Measurements from ENCODE around the gene ACR.
"Not testable (repeated sequence)": the region's sequence is repeated elsewhere in the genome, so short reads cannot be mapped to it uniquely, and the experiment has no call there.

Gene ACR

DNA sequence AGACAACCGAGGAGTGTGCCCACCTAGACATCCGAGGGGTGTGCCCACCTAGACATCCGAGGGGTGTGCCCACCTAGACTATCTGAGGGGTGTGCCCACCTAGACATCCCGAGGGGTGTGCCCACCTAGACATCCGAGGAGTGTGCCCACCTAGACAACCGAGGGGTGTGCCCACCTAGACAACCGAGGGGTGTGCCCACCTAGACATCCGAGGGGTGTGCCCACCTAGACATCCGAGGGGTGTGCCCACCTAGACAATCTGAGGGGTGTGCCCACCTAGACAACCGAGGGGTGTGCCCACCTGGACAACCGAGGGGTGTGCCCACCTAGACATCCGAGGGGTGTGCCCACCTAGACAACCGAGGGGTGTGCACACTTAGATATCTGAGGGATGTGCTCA lies 10.6 kb downstream of the ACR start:
- not testable (repeated sequence) for H2AFZ ChIP-seq (ENCODE audit: insufficient read depth, low read length, poor library complexity); H3K9me3 ChIP-seq (ENCODE audit: insufficient read depth, low read depth, low read length); H3K27ac ChIP-seq (ENCODE audit: low read depth, low read length)

DNA sequence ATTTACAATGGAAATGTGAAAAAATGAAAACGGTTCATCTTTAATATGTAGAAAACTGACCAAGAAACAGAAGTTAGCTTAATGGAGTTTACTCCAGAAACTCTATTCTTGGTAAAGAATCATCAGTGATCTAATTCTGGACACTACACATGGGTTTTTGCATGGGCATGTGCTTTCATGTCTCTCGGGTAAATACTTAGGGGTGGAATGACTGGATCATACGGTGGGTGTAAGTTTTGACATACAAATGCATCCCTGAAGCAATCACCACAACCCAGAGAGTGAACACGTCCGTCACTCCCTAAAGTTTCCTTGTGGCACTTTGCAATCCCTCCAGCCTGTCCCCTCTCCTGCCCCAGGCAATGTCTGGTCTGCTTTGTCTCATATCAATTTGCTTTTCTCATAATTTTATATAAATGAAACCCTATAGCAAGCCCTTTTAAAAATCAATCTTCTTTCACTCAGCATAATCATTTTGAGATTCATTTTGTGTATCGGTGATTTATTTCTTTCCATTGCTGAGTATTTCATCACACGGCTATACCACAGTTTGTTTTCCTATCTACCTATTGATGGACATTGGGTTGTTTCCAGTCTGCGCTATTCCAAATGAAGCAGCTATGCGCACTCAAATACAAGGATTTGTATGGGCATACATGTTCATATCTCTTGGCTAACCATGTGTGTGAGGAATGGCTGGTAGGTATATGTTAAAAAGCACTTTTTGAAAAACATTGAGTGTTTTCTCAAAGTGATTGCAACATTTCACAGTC lies 11.5 kb downstream of the ACR start:
- H4K91ac ChIP-seq (ENCODE audit: low read depth, low read length); H2BK5ac ChIP-seq (ENCODE audit: low read depth, low read length, poor library complexity); H3K27me3 ChIP-seq (ENCODE audit: insufficient read depth, low read length); H3K9me3 ChIP-seq (ENCODE audit: insufficient read depth, low read depth, low read length); H4K8ac ChIP-seq (ENCODE audit: low read depth, low read length); H3K79me1 ChIP-seq (ENCODE audit: low read length); H3K14ac ChIP-seq (ENCODE audit: low read length); H2BK12ac ChIP-seq (ENCODE audit: low read length); H3K23ac ChIP-seq (ENCODE audit: low read length); H3K18ac ChIP-seq (ENCODE audit: low read length); H2AK5ac ChIP-seq (ENCODE audit: low read length); H3K4me1 ChIP-seq (ENCODE audit: control insufficient read depth in 1 of 2, insufficient read depth in 2 of 2, low read length in 2 of 2); H2BK120ac ChIP-seq (ENCODE audit: insufficient read depth, low read length, poor library complexity); H3K4ac ChIP-seq (ENCODE audit: low read depth, low read length); H3K79me2 ChIP-seq (ENCODE audit: control insufficient read depth, insufficient read depth, low read length, poor library complexity); DNase-seq; H4K12ac ChIP-seq (ENCODE audit: low read depth, low read length); H3K4me3 ChIP-seq (ENCODE audit: low read depth, low read length); H3K4me2 ChIP-seq (ENCODE audit: low read length); H3K9ac ChIP-seq (ENCODE audit: low read length); H3K36me3 ChIP-seq (ENCODE audit: control insufficient read depth in 1 of 2, insufficient read depth in 2 of 2, low read length in 2 of 2); H2AFZ ChIP-seq (ENCODE audit: insufficient read depth, low read length, poor library complexity); H3K27ac ChIP-seq (ENCODE audit: low read depth, low read length): not testable (repeated sequence)
- no CpG with 5 or more reads among the region's 9 CpGs for WGBS (ENCODE audit: extremely low coverage, insufficient coverage, insufficient read length)

More for the DNA sequence above, 10.6 kb downstream of the ACR start:
- H2AK5ac ChIP-seq (ENCODE audit: low read length); H2BK12ac ChIP-seq (ENCODE audit: low read length); H3K4me2 ChIP-seq (ENCODE audit: low read length); H3K4ac ChIP-seq (ENCODE audit: low read depth, low read length); H2BK120ac ChIP-seq (ENCODE audit: insufficient read depth, low read length, poor library complexity); H3K36me3 ChIP-seq (ENCODE audit: control insufficient read depth in 1 of 2, insufficient read depth in 2 of 2, low read length in 2 of 2); H4K12ac ChIP-seq (ENCODE audit: low read depth, low read length); H3K27me3 ChIP-seq (ENCODE audit: insufficient read depth, low read length); DNase-seq; H2BK5ac ChIP-seq (ENCODE audit: low read depth, low read length, poor library complexity); H3K14ac ChIP-seq (ENCODE audit: low read length); H3K18ac ChIP-seq (ENCODE audit: low read length); H4K91ac ChIP-seq (ENCODE audit: low read depth, low read length); H3K4me1 ChIP-seq (ENCODE audit: control insufficient read depth in 1 of 2, insufficient read depth in 2 of 2, low read length in 2 of 2); H3K79me1 ChIP-seq (ENCODE audit: low read length); H3K23ac ChIP-seq (ENCODE audit: low read length); H3K79me2 ChIP-seq (ENCODE audit: control insufficient read depth, insufficient read depth, low read length, poor library complexity); H3K9ac ChIP-seq (ENCODE audit: low read length); H4K8ac ChIP-seq (ENCODE audit: low read depth, low read length); H3K4me3 ChIP-seq (ENCODE audit: low read depth, low read length): not testable (repeated sequence)
- WGBS (ENCODE audit: extremely low coverage, insufficient coverage, insufficient read length) = no CpG with 5 or more reads among the region's 13 CpGs

DNA sequence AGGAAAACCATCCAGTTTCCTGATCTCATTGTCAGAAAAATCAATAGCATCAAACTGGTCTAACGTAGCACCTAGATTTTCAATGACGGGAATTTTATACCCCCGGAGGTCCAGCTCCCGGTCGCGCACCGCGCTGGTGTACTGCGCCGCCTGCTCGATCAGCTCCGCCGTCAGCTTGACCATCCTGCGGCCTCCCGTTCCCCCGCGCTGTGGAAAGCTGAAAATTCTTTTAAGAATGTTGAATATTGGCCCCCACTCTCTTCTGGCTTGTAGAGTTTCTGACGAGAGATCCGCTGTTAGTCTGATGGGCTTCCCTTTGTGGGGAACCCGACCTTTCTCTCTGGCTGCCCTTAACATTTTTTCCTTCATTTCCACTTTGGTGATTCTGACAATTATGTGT lies 17.2 kb downstream of the ACR start:
- not testable (repeated sequence) for H3K9ac ChIP-seq (ENCODE audit: low read length); H2BK120ac ChIP-seq (ENCODE audit: insufficient read depth, low read length, poor library complexity); H3K18ac ChIP-seq (ENCODE audit: low read length); H3K27ac ChIP-seq (ENCODE audit: low read depth, low read length); H4K8ac ChIP-seq (ENCODE audit: low read depth, low read length); H2AK5ac ChIP-seq (ENCODE audit: low read length); H3K4me2 ChIP-seq (ENCODE audit: low read length); H3K4me3 ChIP-seq (ENCODE audit: low read depth, low read length); H3K79me1 ChIP-seq (ENCODE audit: low read length); H2BK12ac ChIP-seq (ENCODE audit: low read length); H3K14ac ChIP-seq (ENCODE audit: low read length); H4K91ac ChIP-seq (ENCODE audit: low read depth, low read length); H3K9me3 ChIP-seq (ENCODE audit: insufficient read depth, low read depth, low read length); H3K79me2 ChIP-seq (ENCODE audit: control insufficient read depth, insufficient read depth, low read length, poor library complexity); H4K12ac ChIP-seq (ENCODE audit: low read depth, low read length); H3K36me3 ChIP-seq (ENCODE audit: control insufficient read depth in 1 of 2, insufficient read depth in 2 of 2, low read length in 2 of 2); H2AFZ ChIP-seq (ENCODE audit: insufficient read depth, low read length, poor library complexity); H3K23ac ChIP-seq (ENCODE audit: low read length); H2BK5ac ChIP-seq (ENCODE audit: low read depth, low read length, poor library complexity); DNase-seq; H3K27me3 ChIP-seq (ENCODE audit: insufficient read depth, low read length); H3K4ac ChIP-seq (ENCODE audit: low read depth, low read length); H3K4me1 ChIP-seq (ENCODE audit: control insufficient read depth in 1 of 2, insufficient read depth in 2 of 2, low read length in 2 of 2)
- WGBS (ENCODE audit: extremely low coverage, insufficient coverage, insufficient read length) = no CpG with 5 or more reads among the region's 20 CpGs

DNA sequence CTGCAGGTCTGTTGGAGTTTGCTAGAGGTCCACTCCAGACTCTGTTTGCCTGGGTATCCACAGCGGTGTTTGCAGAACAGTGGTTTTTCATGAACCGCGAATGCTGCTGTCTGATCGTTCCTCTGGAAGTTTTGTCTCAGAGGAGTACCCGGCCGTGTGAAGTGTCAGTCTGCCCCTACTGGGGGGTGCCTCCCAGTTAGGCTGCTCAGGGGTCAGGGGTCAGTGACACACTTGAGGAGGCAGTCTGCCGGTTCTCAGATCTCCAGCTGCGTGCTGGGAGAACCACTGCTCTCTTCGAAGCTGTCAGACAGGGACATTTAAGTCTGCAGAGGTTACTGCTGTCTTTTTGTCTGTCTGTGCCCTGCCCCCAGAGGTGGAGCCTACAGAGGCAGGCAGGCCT lies 18.4 kb downstream of the ACR start:
- H3K4me1 ChIP-seq (ENCODE audit: control insufficient read depth in 1 of 2, insufficient read depth in 2 of 2, low read length in 2 of 2); H3K14ac ChIP-seq (ENCODE audit: low read length); H3K36me3 ChIP-seq (ENCODE audit: control insufficient read depth in 1 of 2, insufficient read depth in 2 of 2, low read length in 2 of 2); H3K27me3 ChIP-seq (ENCODE audit: insufficient read depth, low read length); H4K8ac ChIP-seq (ENCODE audit: low read depth, low read length); H4K91ac ChIP-seq (ENCODE audit: low read depth, low read length); H2AFZ ChIP-seq (ENCODE audit: insufficient read depth, low read length, poor library complexity); H2BK120ac ChIP-seq (ENCODE audit: insufficient read depth, low read length, poor library complexity); H4K12ac ChIP-seq (ENCODE audit: low read depth, low read length); H3K79me2 ChIP-seq (ENCODE audit: control insufficient read depth, insufficient read depth, low read length, poor library complexity); H2BK5ac ChIP-seq (ENCODE audit: low read depth, low read length, poor library complexity); H2AK5ac ChIP-seq (ENCODE audit: low read length); H3K79me1 ChIP-seq (ENCODE audit: low read length); H3K4ac ChIP-seq (ENCODE audit: low read depth, low read length); H3K4me2 ChIP-seq (ENCODE audit: low read length); H3K23ac ChIP-seq (ENCODE audit: low read length); H3K9ac ChIP-seq (ENCODE audit: low read length); DNase-seq; H3K18ac ChIP-seq (ENCODE audit: low read length); H3K4me3 ChIP-seq (ENCODE audit: low read depth, low read length); H3K9me3 ChIP-seq (ENCODE audit: insufficient read depth, low read depth, low read length); H3K27ac ChIP-seq (ENCODE audit: low read depth, low read length); H2BK12ac ChIP-seq (ENCODE audit: low read length): not testable (repeated sequence)
- WGBS (ENCODE audit: extremely low coverage, insufficient coverage, insufficient read length) = no CpG with 5 or more reads among the region's 9 CpGs
